Measurements from ENCODE around the gene XXYLT1. TPM values are rescaled to one million over a fixed set of nuclear protein-coding genes. Genes with fewer than 3 reads are reported as not detected.

The XXYLT1 gene
- total RNA-seq, 3 donors from 2014 or later, result 7.2 to 13.0 (median 10.8) TPM

DNA sequence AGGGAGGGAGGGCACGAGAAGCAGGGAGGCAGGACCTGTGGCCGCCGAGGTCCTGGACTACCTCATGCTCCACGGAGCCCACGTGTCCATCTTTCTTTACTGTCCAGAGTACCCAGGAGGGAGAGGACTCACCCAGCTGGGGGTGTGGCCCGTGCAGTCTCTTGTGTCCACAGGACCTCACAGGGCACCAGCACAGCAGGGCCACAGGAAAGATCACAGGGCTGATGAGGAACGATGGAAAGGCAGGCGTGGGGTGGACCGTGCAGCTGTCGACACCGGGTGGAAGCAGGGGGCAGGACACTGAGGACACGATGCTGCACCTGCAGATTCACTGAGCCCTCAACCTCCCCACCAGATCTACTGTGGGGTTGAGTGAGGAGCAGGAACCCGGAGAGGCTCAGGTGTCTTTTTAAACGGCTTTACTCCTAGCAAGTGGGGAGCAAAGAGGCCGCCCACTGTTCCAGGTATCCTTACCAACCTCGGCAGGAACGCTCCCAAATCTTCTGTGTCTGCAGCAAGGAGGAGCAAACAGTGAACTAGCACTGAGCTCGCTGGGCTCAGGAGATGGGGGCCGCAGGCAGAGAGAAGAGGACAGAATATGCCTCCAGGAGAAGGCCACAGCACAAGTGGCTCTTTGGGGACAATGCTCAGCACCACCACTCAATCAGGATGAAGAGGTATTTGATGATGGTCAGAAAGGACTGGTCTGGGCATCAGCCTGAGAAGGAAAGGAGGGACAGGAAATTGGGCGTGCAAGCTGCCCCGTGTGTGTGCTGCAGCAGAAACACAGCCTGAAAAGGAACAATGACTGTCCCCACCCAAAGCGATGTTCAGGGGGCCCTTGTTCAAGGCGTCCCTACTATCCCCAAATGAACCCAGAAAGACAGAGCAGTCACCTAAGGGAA lies 198.8 kb downstream of the XXYLT1 start:
- Histone ChIP-seq H3K36me3 (no peaks in the 10 kb centered on the region), H3K27ac (no peak overlapping the region), H3K27me3 (no peaks in the 10 kb centered on the region), H3K9me3 (no peaks in the 10 kb centered on the region), H3K4me1 (no peaks in the 10 kb centered on the region), H3K4me3 (no peak overlapping the region)
- DNase-seq (ENCODE audit: low spot score in 2 of 2), result peak in 1 of 2 donors; percentile 48
- intact Hi-C loops (cut with DNase I; ENCODE audit: low total_unique reads), result no loop called here
- TF ChIP-seq POLR2AphosphoS5 (IDR thresholded peaks at IDR 0.05) (no peak), POLR2A (IDR thresholded peaks at IDR 0.05) (no peak)
- TF ChIP-seq, protein P1, sequence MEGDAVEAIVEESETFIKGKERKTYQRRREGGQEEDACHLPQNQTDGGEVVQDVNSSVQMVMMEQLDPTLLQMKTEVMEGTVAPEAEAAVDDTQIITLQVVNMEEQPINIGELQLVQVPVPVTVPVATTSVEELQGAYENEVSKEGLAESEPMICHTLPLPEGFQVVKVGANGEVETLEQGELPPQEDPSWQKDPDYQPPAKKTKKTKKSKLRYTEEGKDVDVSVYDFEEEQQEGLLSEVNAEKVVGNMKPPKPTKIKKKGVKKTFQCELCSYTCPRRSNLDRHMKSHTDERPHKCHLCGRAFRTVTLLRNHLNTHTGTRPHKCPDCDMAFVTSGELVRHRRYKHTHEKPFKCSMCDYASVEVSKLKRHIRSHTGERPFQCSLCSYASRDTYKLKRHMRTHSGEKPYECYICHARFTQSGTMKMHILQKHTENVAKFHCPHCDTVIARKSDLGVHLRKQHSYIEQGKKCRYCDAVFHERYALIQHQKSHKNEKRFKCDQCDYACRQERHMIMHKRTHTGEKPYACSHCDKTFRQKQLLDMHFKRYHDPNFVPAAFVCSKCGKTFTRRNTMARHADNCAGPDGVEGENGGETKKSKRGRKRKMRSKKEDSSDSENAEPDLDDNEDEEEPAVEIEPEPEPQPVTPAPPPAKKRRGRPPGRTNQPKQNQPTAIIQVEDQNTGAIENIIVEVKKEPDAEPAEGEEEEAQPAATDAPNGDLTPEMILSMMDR (IDR thresholded peaks at IDR 0.05), result no peak

GRCh38 chr3:195071011-195071728 lies 199.8 kb downstream of the XXYLT1 start:
- no peak for TF ChIP-seq POLR2AphosphoS5 (IDR thresholded peaks at IDR 0.05)
- TF ChIP-seq POLR2A (IDR thresholded peaks at IDR 0.05), result no peak
- TF ChIP-seq, protein P1 (IDR thresholded peaks at IDR 0.05), result no peak
- DNase-seq (ENCODE audit: low spot score in 2 of 2), result peak in 1 of 2 donors; percentile 12
- Histone ChIP-seq H3K4me1 (no peaks in the 10 kb centered on the region), H3K27ac (no peak overlapping the region), H3K36me3 (no peaks in the 10 kb centered on the region), H3K27me3 (no peaks in the 10 kb centered on the region), H3K9me3 (no peaks in the 10 kb centered on the region), H3K4me3 (no peak overlapping the region)
- intact Hi-C loops (cut with DNase I; ENCODE audit: low total_unique reads), result no loop called here

DNA sequence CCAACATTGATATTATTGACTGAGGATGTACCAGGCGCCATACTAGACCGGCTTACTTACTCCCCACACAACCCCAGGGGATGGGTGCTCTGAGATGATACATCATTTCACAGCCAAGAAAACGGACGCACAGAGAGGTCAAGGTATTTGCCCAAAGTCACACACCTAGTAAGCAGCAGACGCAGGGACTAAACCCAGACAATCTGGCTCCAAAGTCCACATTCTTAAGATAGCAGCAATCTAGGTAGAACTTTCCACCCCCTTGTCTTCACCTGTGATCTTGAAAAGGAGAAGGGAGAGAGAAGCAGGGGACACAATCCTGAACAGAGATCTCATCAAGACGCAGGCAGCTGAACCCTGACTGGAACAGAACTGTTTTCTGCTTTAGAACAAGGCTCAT lies 200.6 kb downstream of the XXYLT1 start:
- intact Hi-C loops (cut with DNase I; ENCODE audit: low total_unique reads), result no loop called here
- TF ChIP-seq, protein P1 (IDR thresholded peaks at IDR 0.05), result no peak
- TF ChIP-seq POLR2A (IDR thresholded peaks at IDR 0.05) (no peak), POLR2AphosphoS5 (IDR thresholded peaks at IDR 0.05) (no peak)

GRCh38 chr3:195069501-195070251 lies 201.3 kb downstream of the XXYLT1 start:
- Histone ChIP-seq H3K36me3 (no peaks in the 10 kb centered on the region), H3K4me3 (no peak overlapping the region), H3K27me3 (no peaks in the 10 kb centered on the region), H3K4me1 (no peaks in the 10 kb centered on the region), H3K9me3 (no peaks in the 10 kb centered on the region), H3K27ac (no peak overlapping the region)
- DNase-seq (ENCODE audit: low spot score in 2 of 2), result peak in 1 of 2 donors; percentile 39
- intact Hi-C loops (cut with DNase I; ENCODE audit: low total_unique reads), result no loop called here
- TF ChIP-seq, protein P1 (IDR thresholded peaks at IDR 0.05), result no peak
- no peak for TF ChIP-seq POLR2AphosphoS5 (IDR thresholded peaks at IDR 0.05)

More for the DNA sequence above, 200.6 kb downstream of the XXYLT1 start:
- Histone ChIP-seq H3K9me3 (no peaks in the 10 kb centered on the region), H3K27me3 (no peaks in the 10 kb centered on the region), H3K4me3 (no peak overlapping the region), H3K36me3 (no peaks in the 10 kb centered on the region), H3K27ac (no peak overlapping the region), H3K4me1 (no peaks in the 10 kb centered on the region)
- no peak for DNase-seq (ENCODE audit: low spot score in 2 of 2)
